Dermis microvascular lymphatic vessel endothelial cell (primary cell): ENCODE data around the gene SHROOM2. TPM values are rescaled to one million over a fixed set of nuclear protein-coding genes. Genes with fewer than 3 reads are reported as not detected.
"Not testable (repeated sequence)": the region's sequence is repeated elsewhere in the genome, so short reads cannot be mapped to it uniquely, and the experiment has no call there.

Experiments
- DNase-seq, 2 donors: peaks; one replicate each; pipeline versions ENCODE4 v3.0.0 to v3.0.0-alpha.2; 2010; ENCODE audit warnings: low read depth in 2 of 2
- total RNA-seq: library from RNA; depleted of rRNA; stranded (reverse); fragments of >200 nt; gene quantifications from 2 replicates; pipeline ENCODE4 v1.2.1, GENCODE V29; 2014

SHROOM2 gene, protein sequence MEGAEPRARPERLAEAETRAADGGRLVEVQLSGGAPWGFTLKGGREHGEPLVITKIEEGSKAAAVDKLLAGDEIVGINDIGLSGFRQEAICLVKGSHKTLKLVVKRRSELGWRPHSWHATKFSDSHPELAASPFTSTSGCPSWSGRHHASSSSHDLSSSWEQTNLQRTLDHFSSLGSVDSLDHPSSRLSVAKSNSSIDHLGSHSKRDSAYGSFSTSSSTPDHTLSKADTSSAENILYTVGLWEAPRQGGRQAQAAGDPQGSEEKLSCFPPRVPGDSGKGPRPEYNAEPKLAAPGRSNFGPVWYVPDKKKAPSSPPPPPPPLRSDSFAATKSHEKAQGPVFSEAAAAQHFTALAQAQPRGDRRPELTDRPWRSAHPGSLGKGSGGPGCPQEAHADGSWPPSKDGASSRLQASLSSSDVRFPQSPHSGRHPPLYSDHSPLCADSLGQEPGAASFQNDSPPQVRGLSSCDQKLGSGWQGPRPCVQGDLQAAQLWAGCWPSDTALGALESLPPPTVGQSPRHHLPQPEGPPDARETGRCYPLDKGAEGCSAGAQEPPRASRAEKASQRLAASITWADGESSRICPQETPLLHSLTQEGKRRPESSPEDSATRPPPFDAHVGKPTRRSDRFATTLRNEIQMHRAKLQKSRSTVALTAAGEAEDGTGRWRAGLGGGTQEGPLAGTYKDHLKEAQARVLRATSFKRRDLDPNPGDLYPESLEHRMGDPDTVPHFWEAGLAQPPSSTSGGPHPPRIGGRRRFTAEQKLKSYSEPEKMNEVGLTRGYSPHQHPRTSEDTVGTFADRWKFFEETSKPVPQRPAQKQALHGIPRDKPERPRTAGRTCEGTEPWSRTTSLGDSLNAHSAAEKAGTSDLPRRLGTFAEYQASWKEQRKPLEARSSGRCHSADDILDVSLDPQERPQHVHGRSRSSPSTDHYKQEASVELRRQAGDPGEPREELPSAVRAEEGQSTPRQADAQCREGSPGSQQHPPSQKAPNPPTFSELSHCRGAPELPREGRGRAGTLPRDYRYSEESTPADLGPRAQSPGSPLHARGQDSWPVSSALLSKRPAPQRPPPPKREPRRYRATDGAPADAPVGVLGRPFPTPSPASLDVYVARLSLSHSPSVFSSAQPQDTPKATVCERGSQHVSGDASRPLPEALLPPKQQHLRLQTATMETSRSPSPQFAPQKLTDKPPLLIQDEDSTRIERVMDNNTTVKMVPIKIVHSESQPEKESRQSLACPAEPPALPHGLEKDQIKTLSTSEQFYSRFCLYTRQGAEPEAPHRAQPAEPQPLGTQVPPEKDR (N-terminal part only)
- total RNA-seq: 5.3 and 10.1 TPM in 2 replicates

DNA sequence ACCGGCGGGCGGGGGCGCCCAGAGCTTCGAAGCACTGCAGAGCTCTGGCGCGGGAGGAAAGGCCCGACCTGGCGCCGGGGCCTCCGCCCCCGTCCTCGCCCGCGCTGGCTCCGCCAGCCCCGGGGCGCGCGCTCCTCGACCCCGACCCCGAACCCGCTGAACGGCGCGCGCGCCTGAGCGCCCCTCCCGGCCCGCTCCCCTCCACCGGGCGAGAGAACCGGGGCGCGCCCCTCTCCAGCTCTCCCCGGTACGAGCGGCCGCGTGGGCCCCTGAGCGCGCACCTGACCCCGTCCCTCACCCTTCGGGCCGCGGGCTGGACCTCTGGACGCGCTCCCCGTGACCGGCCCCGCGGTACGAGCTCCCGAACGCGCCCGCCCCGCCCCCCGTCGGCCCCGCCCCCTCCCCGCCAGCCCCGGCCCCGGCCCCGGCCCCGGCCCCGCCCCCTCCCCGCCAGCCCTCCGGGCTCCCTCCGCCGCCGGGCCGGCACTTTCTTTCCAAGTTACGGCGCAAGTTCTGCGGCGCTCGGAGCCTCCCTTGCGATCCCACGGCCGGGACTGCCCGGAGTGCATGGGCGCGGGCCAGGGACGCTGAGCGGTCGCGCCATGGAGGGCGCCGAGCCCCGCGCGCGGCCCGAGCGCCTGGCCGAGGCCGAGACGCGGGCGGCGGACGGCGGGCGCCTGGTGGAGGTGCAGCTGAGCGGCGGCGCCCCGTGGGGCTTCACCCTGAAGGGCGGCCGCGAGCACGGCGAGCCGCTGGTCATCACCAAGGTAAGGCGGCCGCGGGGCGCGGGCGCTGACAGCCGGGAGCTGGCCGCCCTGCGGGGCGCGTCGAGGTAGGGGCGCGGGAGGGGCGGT lies at the start of gene SHROOM2:
SHROOM2 (plus strand) TSS at position 486 of the 854 bp plus-strand sequence; CDS start at position 603, 117 bp downstream.
- peak in 1 of 2 donors; percentile 36 for DNase-seq

DNA sequence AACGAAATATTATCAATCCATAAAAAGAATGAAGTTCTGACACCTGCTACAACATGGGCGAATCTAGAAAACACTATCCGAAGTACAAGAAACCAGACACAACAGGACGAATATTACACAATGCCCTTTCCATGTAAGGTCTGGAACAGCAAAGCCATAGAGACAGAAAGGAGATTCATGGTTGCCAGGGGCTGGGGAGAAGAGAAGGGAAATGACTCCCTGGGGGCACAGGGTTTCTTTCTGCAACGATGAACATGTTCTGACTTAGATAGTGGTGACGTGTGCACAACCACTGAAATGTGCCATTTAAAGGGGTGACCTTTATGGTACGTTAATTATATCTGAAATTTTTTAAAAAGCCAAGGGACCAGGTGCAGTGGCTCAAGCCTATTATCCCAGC lies 48.9 kb upstream of the SHROOM2 start:
- DNase-seq: no peak

DNA sequence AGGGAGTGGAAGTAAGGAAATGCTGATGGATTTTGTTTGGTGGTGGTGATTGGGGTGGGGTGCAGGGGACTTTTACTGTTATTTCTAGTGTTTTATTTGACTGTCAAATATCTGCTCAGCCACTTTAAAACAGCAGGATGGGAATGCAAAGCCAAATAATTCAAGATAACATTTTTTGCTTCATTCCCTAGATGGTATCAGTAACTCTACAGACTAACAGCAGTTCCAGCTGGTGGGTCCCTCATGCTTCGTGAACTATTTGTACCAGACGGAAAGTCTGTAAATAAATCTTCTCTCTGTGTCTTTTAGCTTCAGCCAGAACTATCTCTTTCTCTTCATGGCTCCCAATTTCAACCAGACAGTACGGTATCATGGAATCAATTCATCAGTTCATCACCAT lies 48.1 kb upstream of the SHROOM2 start:
- DNase-seq: no peak

DNA sequence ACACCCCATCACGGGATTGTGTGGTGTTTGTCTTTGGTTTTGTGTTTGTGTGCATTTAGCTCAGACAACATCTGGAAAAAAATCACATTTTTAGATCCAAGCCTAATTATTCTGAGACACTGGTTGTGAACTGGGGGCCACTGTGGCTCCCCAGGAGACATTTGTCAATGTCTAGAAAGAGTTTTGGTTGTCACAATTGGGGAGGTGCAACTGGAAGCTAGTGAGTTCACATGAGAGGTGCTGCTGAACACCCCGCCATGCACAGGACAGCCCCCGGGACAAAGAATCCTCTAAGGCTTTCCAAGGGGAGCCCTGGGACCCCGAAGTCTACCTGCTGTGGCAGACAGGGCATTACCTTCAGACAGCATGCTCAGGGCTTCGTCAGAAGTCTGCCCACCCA lies 47.1 kb upstream of the SHROOM2 start:
- DNase-seq: no peak

DNA sequence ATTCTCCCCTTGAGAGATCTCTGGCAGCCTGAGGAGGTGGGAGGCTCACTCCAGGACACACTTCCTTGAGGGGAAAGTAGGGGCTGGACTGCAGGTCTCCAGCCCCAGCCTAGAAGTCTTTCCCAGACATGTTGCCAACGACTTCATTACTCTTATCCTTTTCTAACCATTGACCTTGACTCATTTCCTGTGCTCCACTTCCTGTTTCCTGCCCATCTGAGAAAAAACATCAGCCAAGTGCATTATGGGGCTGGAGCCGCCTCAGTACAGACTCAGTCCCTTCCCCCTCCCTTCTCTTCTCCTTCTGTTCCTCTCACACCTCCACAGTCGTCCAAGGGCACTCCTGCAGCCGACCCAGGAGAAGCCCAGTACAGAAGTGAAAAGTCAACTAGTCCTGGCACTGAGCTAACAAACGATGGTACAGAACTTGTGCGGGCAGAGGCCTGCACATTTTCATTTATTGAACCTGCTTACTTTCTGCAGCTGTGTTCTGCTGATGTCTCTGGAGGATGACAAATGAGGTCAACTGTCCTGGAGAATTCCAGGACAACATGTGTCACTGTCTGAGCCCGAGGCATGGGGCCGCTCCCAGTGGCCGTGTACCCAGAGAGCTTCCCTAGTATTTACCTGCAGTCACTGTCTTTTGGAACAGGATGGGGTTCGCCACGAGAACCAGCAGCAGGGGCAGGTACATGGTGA lies 40.7 kb upstream of the SHROOM2 start:
- DNase-seq: peak; percentile 64 to 95

DNA sequence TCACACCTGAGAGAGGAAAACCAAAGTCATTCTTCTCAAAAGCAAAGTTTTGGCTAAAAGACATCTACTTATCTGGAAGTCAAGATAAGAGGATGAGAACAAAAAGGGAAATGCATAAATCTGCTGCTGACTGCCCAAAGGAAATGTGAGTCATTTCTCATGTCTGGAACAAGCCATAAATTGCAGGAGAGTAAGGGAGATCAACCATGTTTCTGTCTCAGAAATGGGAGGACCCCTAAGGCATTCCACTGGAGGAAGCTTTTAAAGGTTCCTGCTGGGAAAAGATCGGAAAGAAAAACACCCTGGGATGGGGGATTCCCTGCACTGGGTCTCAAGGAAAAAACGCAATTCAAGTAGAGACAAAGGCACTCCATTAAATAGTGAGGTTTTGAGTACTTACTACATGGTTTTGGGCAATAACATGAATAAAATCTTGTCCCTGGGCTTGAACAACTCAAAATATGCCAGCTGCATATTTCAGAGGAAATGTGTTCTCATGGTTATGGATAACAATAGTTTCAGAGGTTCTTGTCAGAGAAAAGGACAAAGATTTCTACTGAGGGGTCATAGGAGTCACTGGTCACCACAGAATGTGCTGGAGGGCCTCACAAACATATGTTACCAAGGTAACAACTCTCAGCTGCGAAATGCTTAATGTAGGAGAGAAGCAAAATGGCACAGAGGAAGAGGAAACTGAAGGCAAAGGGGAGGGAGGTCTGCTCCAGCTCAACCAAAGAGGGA lies 39.9 kb upstream of the SHROOM2 start:
- DNase-seq: peak; percentile 87 to 93

DNA sequence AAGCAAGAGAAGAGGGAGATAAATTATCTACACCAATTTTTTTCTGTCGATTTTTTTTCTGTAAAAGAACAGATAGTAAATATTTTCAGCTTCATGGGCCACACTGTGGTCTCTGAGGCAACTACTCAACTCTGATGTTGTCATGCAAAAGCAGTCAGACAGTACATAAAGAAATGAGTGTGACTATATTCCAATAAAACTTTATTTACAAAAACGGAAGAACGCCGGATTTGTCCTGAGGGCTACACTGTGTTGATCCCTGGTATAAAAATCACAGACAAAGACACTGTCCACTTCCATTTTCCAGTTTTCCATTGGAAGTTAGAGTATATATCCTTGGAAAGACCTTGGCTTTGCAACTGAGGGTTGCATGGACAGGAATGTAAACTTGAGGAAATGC lies 38.6 kb upstream of the SHROOM2 start:
- no peak for DNase-seq

DNA sequence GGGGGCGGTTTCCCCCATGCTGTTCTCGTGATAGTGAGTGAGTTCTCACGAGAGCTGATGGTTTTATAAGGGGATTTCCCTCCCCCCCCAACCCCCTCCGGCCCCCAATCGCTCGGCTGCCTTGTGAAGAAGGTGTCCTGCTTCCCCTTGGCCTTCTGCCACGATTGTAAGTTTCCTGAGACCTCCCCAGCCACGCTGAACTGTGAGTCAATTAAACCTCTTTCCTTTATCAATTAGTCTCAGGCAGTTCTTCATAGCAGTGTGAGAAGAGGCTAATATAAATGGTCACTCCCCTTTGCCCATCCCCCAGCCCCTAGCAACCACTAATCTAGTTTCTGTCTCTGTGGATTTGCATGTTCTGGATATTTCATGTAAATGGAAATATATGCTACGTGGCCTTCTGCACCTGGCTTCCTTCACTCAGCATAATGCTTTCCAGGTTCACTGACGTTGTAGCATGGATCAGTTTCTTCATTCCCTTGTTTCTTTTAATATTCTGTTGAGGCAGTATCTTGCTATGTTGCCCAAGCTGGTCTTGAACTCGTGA lies 37.0 kb upstream of the SHROOM2 start:
- DNase-seq: peak in 1 of 2 donors; percentile 44

DNA sequence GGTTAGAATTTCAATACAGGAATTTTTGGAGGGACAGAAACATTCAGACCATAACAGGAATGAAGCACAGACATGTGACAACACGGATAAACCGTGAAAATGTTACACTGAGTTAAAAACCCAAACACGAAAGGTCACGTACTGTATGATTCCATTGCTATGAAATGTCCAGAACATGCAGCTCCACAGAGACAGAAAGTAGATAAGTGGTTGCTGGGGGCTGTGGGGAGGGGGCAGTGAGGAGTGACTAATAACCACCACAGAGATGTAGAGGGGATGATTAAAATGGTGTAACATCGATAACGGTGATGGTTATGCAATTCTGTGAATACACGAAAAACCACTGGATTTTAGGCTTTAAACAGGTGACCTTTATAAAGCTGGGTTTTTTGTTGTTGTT lies 28.9 kb upstream of the SHROOM2 start:
- DNase-seq: no peak

DNA sequence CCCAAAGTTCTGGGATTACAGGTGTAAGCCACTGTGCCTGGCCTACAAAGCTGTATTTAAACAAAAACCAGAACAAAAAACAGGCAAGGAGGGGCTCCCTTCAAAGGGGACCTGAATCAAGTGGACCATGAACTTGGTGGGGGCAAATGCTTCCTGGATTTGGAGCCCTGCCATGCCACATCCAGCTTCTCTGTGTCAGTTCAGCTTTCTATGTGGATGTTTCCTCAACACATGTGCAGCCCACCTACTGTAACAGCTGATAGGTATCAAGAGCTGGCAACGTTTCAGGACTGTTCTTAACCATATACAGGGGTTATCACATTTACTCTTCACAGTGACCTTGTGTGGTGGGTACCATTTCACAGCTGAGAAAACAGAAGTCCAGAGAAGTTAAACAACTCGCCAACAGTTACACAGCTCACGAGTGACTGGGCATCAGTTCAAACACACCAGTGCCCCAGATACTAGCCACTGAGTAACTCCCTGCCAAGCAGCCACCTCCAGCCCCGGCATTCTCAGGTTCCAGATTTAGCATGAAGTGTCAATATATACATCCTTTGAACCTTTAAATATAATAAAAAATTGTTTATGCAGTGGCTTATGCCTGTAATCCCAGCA lies 28.1 kb upstream of the SHROOM2 start:
- DNase-seq: peak in 1 of 2 donors; percentile 17

DNA sequence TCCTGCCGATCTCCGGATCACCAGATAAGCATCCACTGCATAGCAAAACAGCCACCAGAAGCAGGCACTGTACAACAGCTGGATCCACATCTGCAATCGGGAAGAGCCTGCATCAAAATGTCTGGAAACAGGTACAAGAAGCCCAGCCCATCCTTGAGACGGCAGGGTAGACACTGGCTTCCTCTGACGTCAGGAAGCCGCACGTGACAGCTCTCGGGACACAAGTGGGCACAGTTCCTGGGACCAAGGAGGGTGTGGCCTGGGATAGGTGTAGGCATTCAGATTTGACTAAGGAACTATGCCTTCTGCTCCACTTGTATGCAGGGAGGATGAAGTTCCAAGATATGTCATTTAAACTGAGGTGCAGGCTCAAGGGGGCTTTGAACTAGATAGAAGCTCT lies 26.9 kb upstream of the SHROOM2 start:
- DNase-seq: no peak

DNA sequence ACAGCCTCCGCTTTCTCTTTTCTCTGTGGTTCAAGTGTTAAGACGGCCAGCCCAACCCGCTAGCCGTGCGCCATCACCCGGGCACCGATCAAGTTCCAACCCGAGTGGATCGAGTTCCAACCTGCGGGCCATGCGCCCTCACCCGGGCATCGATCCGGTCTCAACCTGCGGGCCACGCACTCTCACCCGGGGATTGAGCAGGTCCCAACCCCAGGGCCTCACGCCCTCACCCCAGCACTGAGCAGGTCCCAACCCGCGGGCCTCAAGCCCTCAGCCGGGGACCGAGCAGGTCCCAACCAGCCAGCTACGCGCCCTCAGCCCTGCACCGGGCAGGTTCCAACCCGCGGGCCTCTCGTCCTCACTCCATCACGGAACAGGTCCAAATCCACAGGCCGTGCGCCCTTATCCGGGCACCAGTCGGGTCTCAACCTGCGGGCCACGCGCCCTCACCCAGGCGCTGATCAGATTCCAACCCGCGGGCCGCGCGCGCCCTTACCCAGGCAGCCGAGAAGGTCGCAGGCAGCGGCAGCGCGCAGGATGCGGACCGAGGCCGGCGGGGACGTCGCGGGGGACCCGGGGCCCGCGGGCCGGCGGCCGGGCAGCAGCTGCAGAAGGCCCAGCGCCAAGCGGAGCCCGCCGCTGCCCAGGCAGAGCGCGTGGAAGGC lies 21.0 kb upstream of the SHROOM2 start:
- no peak for DNase-seq

DNA sequence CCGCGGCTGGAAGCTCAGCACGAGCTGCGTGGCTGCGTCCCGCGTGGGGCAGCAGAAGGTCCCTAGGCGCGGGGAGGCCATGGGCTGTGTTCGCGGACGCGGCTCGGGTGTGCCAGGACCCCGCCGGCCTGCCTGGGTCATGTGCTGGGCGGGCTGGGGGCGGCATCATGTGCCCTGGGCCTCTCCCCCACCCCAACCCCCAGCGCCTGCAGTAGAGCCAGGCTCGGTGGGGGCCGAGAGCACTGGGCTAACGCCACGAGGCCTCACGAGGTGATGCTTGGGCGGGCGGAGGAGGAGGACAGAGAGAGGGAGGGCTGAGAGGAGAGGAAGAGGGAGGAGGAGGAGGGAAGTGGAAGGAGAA lies 20.5 kb upstream of the SHROOM2 start, which contains the start of gene GPR143:
GPR143 (minus strand) TSS at position 111 of the 361 bp plus-strand sequence; CDS start at position 81, 30 bp downstream.
- no peak for DNase-seq

DNA sequence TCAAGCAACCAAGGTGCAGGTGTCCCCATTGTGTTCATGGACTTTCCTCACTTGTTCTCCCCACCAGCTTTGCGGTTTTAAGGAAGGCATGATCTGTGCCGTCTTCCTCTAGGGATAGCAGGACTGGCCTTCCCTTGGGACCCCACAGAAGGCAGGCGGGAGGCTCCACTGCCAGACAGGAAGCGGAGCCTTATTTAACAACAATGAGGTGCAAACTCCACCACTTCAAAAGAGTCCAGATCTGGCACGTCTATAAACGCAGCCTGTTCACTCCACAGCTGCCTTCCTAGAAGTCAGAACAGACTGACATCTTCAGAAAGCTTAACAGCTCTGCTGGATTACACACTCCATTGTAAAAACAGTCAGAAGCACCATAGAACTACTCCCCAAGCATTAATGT lies 18.9 kb upstream of the SHROOM2 start:
- peak in 1 of 2 donors; percentile 45 for DNase-seq

DNA sequence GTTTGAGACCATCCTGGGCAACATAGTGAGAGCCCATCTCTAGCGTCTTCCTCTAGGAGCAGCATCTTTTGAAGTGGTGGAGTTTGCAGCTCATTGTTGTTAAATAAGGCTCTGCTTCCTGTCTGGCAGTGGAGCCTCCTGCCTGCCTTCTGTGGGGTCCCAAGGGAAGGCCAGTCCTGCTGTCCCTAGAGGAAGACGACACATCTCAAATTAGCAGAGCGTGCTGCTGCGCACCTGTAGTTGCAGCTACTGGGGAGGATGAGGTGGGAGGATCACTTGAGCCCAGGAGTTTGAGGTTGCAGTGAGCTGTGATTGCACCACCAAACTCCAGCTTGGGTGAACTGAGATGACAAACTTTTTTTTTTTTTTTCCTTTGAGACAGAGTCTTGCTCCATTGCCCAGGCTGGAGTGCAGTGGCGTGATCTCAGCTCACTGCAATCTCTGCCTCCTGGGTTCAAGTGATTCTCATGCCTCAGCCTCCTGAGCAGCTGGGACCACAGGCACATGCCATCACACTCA lies 17.8 kb upstream of the SHROOM2 start:
- DNase-seq: not testable (repeated sequence)

DNA sequence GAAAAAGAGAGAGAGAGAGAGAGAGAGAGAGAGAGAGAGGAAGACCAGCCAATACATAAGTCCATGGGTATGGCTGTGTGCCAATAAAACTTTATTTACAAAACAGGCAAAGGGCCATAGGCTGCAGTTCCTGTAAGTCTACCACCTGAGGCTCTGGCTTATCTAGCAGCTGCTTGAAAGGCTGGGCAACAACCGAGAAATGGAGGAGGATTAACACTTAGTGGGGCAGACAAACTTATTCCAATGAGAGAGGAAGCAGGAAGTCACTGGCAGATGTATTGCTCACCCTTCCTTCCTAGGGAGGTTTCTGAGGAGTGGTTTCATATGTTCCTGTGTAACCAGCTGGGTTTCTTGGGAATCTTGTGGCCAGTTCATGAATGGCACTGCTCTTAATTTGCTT lies 15.9 kb upstream of the SHROOM2 start:
- DNase-seq: peak in 1 of 2 donors; percentile 68

DNA sequence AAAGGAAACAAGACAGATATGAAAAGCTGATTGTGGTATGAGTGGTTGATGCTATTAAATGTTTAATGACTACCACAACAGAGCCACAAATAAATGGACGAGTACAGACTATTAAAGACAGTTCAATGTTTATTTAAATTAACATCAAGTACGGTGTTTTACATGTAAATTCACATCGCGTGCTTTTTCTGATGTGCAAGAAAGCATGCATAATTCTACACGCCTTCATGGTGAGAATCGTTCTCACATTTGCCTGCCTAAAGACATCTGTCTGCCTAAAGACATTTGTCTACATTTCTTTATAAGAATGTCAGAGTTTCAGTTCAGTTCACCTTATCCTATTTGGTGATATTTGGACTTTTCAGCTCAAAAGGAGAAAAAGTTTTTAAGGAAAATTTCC lies 13.3 kb upstream of the SHROOM2 start:
- no peak for DNase-seq

DNA sequence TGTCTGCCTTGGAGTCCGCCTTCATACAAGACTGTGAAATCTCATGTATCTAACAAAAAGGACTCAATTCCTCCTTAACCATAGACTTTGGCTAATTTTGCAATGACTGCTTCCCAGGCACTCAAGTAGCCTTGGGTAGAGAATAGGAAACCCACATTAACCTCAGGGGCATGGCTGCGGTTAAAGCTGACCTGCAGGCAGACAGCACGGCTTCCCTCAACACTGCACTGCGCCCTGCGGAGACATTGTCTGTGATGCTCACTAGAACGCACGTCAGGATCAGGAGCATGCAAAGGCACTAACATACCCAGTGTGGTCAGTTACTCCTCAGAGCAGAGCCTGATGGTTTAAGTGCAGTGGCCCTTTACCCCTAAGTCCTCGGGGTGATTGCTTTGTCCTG lies 10.3 kb upstream of the SHROOM2 start:
- DNase-seq: no peak
